NT2/D1 (cell line): Measurements from ENCODE around the gene RABEP2.
"Not testable (repeated sequence)": the region's sequence is repeated elsewhere in the genome, so short reads cannot be mapped to it uniquely, and the experiment has no call there.

Experiments
- DNase-seq: peaks from one replicate; pipeline ENCODE4 v3.0.0-alpha.2; 2011; ENCODE audit warnings: low read depth, low spot score
- H3K27me3 ChIP-seq: 2 replicates; pipeline ENCODE4 v1.6.0; 2011; ENCODE audit warnings: mild to moderate bottlenecking; ENCODE audit not compliant: insufficient read length, insufficient read depth
- H3K36me3 ChIP-seq: 2 replicates; pipeline ENCODE4 v1.6.1; 2011; ENCODE audit warnings: mild to moderate bottlenecking, low read length, mixed read lengths; ENCODE audit not compliant: insufficient read depth, insufficient read length
- H3K4me1 ChIP-seq: 2 replicates; pipeline ENCODE4 v1.5.1; 2011; ENCODE audit not compliant: insufficient read depth, insufficient read length
- H3K4me3 ChIP-seq: 2 replicates; pipeline ENCODE4 v1.5.1; 2011; ENCODE audit warnings: low read depth; ENCODE audit not compliant: insufficient read length
- H3K9ac ChIP-seq: 2 replicates; pipeline ENCODE4 v1.6.0; 2011; ENCODE audit warnings: low read depth; ENCODE audit not compliant: insufficient read length
- H3K9me3 ChIP-seq: 2 replicates; pipeline ENCODE4 v1.5.1; 2011; ENCODE audit warnings: mild to moderate bottlenecking, low read length; ENCODE audit not compliant: insufficient read depth
- SUZ12 ChIP-seq: IDR thresholded peaks from 2 replicates; pipeline ENCODE4 v1.6.1; 2011; ENCODE audit not compliant: insufficient read length, insufficient read depth; ENCODE audit errors: extremely low read depth
- YY1 ChIP-seq: IDR thresholded peaks from 2 replicates; pipeline ENCODE4 v1.6.1; 2011; ENCODE audit not compliant: insufficient read length, insufficient read depth
- ZNF274 ChIP-seq: IDR thresholded peaks from 2 replicates; pipeline ENCODE4 v1.6.1; 2011; ENCODE audit warnings: mild to moderate bottlenecking, low read depth, low read length

RABEP2 gene

DNA sequence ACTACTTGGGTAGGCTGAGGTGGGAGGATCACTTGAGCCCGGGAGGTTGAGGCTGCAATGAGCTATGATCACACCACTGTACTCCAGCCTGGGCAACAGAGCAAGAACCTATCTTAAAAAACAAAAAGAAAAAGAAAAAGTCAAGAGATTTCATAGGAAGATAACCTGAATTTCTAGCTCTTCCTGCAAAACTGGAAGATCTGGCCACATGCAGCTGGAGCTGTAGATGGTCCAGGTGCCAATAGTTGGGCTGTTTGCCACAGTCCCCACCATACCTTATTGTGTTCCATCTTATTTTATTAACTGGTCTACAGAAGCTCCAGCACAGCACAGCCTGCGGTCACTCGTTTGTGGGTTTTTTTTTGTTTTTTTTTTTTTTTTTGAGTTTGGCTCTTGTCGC is 31.7 kb downstream of the RABEP2 start:
- TF ChIP-seq ZNF274 (no peak), YY1 (no peak), SUZ12 (no peak)
- H3K36me3 ChIP-seq, result peaks cover 4% of the 10 kb centered on the region

GRCh38 chr16:28891964-28892890 is 32.8 kb downstream of the RABEP2 start:
- peaks cover 4% of the 10 kb centered on the region for H3K36me3 ChIP-seq
- no peaks in the 10 kb centered on the region for H3K4me1 ChIP-seq
- H3K27me3 ChIP-seq, result no peaks in the 10 kb centered on the region
- no peak overlapping the region for H3K4me3 ChIP-seq
- H3K9ac ChIP-seq, result no peak overlapping the region
- DNase-seq, result no peak
- H3K9me3 ChIP-seq, result no peaks in the 10 kb centered on the region
- no peak for TF ChIP-seq SUZ12
- no peak for TF ChIP-seq YY1
- no peak for TF ChIP-seq ZNF274

More for the DNA sequence above, 31.7 kb downstream of the RABEP2 start:
- no peak overlapping the region for H3K4me3 ChIP-seq
- no peak overlapping the region for H3K9ac ChIP-seq
- no peak for DNase-seq
- no peaks in the 10 kb centered on the region for H3K27me3 ChIP-seq
- H3K4me1 ChIP-seq, result no peaks in the 10 kb centered on the region
- H3K9me3 ChIP-seq, result no peaks in the 10 kb centered on the region

DNA sequence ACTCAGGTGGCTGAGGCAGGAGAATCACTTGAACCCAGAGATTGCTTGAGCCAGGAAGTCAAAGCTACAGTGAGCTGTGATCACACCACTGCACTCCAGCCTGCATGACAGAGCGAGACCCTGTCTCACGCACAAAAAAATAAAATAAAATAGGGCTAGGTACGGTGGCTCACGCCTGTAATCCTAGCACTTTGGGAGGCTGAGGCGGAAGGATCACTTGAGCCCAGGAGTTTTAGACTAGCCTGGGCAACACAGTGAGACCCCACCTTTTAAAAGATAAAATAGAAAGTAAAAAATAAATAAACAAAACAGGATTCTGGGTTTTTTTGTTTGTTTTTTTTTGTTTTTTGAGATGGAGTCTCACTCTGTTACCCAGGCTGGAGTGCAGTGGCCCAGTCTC is 34.7 kb downstream of the RABEP2 start:
- not testable (repeated sequence) for H3K9me3 ChIP-seq, H3K4me3 ChIP-seq, DNase-seq, H3K4me1 ChIP-seq, H3K27me3 ChIP-seq, H3K9ac ChIP-seq, H3K36me3 ChIP-seq

DNA sequence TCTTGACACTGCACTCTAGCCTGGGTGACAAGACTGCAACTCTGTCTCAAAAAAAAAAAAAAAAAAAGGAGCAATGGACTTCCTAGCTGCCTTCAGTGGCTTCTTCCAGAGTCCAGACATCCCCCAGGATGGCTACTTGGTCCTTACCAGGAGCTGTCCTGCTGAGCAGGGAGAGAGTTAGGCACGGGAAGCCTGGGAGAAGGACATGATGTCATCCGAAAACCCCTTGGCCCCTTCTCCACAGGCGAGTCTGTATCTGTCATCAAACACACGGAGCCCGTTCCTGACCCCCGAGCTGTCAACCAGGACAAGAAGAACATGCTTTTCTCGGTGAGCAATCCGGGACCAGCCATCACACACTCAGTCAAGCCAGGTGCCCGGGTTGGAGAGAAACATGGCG is 38.1 kb downstream of the RABEP2 start:
- Histone ChIP-seq H3K27me3 (no peaks in the 10 kb centered on the region), H3K36me3 (peaks cover 4% of the 10 kb centered on the region), H3K9ac (no peak overlapping the region), H3K9me3 (no peaks in the 10 kb centered on the region), H3K4me1 (peaks cover 14% of the 10 kb centered on the region), H3K4me3 (no peak overlapping the region)
- no peak for TF ChIP-seq ZNF274
- no peak for TF ChIP-seq SUZ12
- TF ChIP-seq YY1, result no peak
- DNase-seq, result no peak

DNA sequence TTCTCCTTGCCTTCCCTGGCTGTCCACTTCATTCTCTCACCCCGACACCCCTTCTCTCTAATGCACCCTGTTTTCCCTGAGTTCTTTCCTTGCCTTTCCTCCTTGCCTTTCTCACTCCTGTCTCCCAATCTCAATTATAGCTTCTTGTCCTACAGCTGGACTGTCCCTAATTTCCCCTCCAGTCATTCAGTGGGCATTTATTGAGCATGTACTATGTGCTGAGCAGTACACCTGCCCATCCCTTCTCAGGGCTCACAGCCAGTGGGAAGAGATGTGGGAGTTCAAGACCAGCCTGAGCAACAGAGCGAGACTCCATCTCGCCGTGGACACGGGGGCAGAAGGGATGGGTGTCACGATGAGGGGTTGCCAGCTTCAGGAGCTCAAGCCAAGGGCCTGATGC is 41.0 kb downstream of the RABEP2 start:
- H3K9ac ChIP-seq, result no peak overlapping the region
- peaks cover 9% of the 10 kb centered on the region for H3K27me3 ChIP-seq
- H3K36me3 ChIP-seq, result peaks cover 4% of the 10 kb centered on the region
- peaks cover 24% of the 10 kb centered on the region for H3K4me1 ChIP-seq
- TF ChIP-seq YY1, result no peak
- TF ChIP-seq ZNF274, result no peak
- no peak for TF ChIP-seq SUZ12
- H3K4me3 ChIP-seq, result no peak overlapping the region
- H3K9me3 ChIP-seq, result no peaks in the 10 kb centered on the region
- DNase-seq, result no peak

DNA sequence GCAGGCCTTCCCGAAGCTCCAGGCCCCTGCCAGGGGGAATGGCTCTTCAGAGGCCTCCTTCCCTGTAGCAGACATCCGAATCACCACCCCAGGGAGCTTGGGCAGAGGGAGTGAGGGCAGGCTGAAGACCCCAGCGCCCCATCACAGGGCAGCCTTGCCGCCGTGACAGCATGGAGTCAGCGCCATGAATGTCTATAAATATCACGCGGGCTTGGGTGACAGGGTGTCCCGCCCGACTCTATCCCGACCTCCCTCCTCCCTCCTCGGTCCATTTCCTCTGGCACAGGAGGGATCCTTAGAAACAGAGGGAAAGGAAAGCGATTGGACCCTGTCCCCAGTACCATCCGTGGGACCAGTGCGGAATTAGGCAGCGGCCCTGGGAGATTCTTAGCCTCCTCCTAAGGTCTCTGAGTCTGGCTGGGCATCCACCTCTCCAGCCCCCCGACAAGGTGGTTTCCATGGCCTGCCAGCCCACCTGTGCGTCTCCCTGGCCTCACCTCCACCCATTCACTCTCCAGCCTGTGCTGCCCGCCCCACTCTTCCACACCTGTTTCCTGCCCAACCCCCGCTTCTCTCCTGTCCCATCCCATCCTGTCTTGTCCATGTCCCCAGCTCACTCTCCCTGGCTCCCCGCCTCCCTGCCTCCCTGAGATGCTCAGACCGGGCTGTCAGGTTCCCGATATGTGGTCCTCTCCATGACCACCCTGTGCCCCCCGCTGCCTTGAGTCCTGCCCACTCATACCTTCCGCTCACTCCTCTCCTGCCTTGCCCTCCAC is 41.6 kb downstream of the RABEP2 start:
- no peaks in the 10 kb centered on the region for H3K9me3 ChIP-seq
- H3K36me3 ChIP-seq, result peaks cover under 1% of the 10 kb centered on the region
- H3K4me1 ChIP-seq, result peaks cover 24% of the 10 kb centered on the region
- peaks cover 9% of the 10 kb centered on the region for H3K27me3 ChIP-seq
- peak overlapping the region; percentile 23 for H3K9ac ChIP-seq
- TF ChIP-seq SUZ12, result no peak
- TF ChIP-seq ZNF274, result no peak
- no peak for TF ChIP-seq YY1
- DNase-seq, result no peak
- no peak overlapping the region for H3K4me3 ChIP-seq

DNA sequence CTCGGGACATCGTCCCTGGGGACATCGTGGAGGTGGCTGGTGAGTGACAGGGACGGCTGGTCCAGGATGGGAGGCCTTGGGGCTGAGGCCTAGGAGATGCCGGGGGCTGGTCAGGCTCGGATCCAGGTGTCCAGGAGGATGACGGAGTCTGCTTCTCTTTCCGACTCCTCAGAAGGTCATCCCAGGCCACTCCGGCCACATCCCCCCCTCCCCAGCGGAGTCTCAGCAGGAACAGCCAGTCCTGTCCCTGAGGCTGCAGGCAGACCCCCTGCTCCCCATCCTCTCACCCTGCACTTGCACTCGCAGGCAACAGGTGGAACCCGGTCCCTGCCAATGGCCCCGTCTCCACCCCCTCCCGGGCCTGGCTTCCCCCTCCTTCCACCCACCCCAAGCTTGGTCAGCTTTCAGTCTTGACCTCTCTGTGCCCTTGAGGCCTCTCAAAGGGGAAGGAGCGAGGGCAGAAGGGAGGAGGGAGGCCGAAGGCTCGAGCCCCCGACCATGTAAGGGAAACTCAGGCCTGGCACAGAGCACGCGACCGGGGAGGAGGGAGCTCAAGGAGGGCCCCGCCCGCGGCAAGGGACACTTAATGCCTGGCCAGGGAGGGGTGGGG is 42.4 kb downstream of the RABEP2 start:
- peaks cover 27% of the 10 kb centered on the region for H3K4me1 ChIP-seq
- no peak overlapping the region for H3K4me3 ChIP-seq
- TF ChIP-seq SUZ12, result no peak
- TF ChIP-seq ZNF274, result no peak
- no peak for TF ChIP-seq YY1
- peaks cover 9% of the 10 kb centered on the region for H3K27me3 ChIP-seq
- H3K36me3 ChIP-seq, result peaks cover 6% of the 10 kb centered on the region
- no peaks in the 10 kb centered on the region for H3K9me3 ChIP-seq
- no peak for DNase-seq
- peak overlapping the region; percentile 23 for H3K9ac ChIP-seq

GRCh38 chr16:28881565-28881964 is 43.5 kb downstream of the RABEP2 start:
- H3K4me3 ChIP-seq, H3K27me3 ChIP-seq, H3K9me3 ChIP-seq, H3K36me3 ChIP-seq, DNase-seq, H3K9ac ChIP-seq: not testable (repeated sequence)
- H3K4me1 ChIP-seq, result peaks cover 34% of the 10 kb centered on the region
